K562 (cell line): Measurements from ENCODE around the gene PPEF2. TPM values are rescaled to one million over a fixed set of nuclear protein-coding genes. Genes with fewer than 3 reads are reported as not detected.
A peak's percentile ranks its signal among the peaks of the same experiment; 100 is the strongest.

Source experiments
- CBFA2T3 ChIP-seq: fragments of 450-650 bp; IDR thresholded peaks from 2 replicates; pipeline ENCODE4 v1.6.1; 2017
- CREM ChIP-seq: IDR thresholded peaks from 2 replicates; pipeline ENCODE4 v1.6.1; 2014; ENCODE audit warnings: antibody characterized with exemption, low read depth
- CSDE1 ChIP-seq, 2 experiments: fragments of 450-650 bp; IDR thresholded peaks; 2 replicates each; pipeline ENCODE4 v1.6.1; 2016; ENCODE audit warnings: mild to moderate bottlenecking in 1 of 2
- EHMT2 ChIP-seq: fragments of 450-650 bp; IDR thresholded peaks from 2 replicates; pipeline ENCODE4 v1.6.1; 2018; ENCODE audit warnings: antibody characterized with exemption
- ELF2 ChIP-seq: fragments of 250-450 bp; sonication (Bioruptor Pico); IDR thresholded peaks from 2 replicates; pipeline ENCODE4 v1.5.0; 2021; ENCODE audit warnings: mild to moderate bottlenecking
- ERF ChIP-seq: fragments of 450-650 bp; formaldehyde crosslinking; IDR thresholded peaks from 2 replicates; pipeline ENCODE4 v1.4.0; 2020; ENCODE audit warnings: mild to moderate bottlenecking, mixed read lengths
- ETS2 ChIP-seq: IDR thresholded peaks from 2 replicates; pipeline ENCODE4 v1.6.1; 2016; ENCODE audit warnings: borderline replicate concordance, missing genetic modification characterization, mild to moderate bottlenecking, moderate library complexity, missing compliant biosample characterization; ENCODE audit not compliant: poor library complexity, severe bottlenecking
- EWSR1 ChIP-seq: fragments of 450-650 bp; IDR thresholded peaks from 2 replicates; pipeline ENCODE4 v1.6.1; 2018; ENCODE audit warnings: borderline replicate concordance, mild to moderate bottlenecking, low read depth, moderate library complexity; ENCODE audit not compliant: partially characterized antibody
- FOXM1 ChIP-seq, 2 experiments: fragments of 450-650 bp in 1 of 2; sonication (generic) in 1 of 2; formaldehyde crosslinking in 1 of 2; IDR thresholded peaks; 2 replicates each; pipeline versions ENCODE4 v1.6.1 to v1.9.0; 2017 to 2022; ENCODE audit warnings: low read depth in 2 of 2, mild to moderate bottlenecking in 2 of 2, missing genetic modification reagents in 1 of 2, moderate library complexity in 1 of 2
- FOXP1 ChIP-seq: sonication (generic); formaldehyde crosslinking; IDR thresholded peaks from 2 replicates; pipeline ENCODE4 v1.8.0; 2022; ENCODE audit warnings: mild to moderate bottlenecking, missing genetic modification reagents
- HNRNPH1 ChIP-seq: fragments of 200-400 bp; formaldehyde crosslinking; optimal IDR thresholded peaks from 2 replicates; pipeline ENCODE3; 2017; ENCODE audit warnings: low read depth, mild to moderate bottlenecking, low read length, moderate library complexity
- ILK ChIP-seq: fragments of 450-650 bp; IDR thresholded peaks from 2 replicates; pipeline ENCODE4 v1.6.1; 2016; ENCODE audit warnings: missing genetic modification characterization, low read depth, mild to moderate bottlenecking, missing compliant biosample characterization, moderate library complexity, borderline replicate concordance
- JUN ChIP-seq, 2 experiments: sonication (generic) in 1 of 2; formaldehyde crosslinking in 1 of 2; IDR thresholded peaks; 2 replicates each; pipeline versions ENCODE4 v1.6.1 to v1.8.0; 2012 to 2022; ENCODE audit warnings: borderline replicate concordance in 2 of 2, mild to moderate bottlenecking in 2 of 2, improper control_type of control experiment in 1 of 2, low read depth in 1 of 2, low read length in 1 of 2, missing genetic modification reagents in 1 of 2
- L3MBTL2 ChIP-seq: fragments of 450-650 bp; IDR thresholded peaks from 2 replicates; pipeline ENCODE4 v1.6.1; 2016; ENCODE audit warnings: mild to moderate bottlenecking, moderate library complexity
- MAFF ChIP-seq: IDR thresholded peaks from 2 replicates; pipeline ENCODE4 v1.6.1; 2012; ENCODE audit warnings: low read length, improper control_type of control experiment
- MYC ChIP-seq, 2 experiments: fragments of 250-450 bp in 1 of 2; sonication (Bioruptor Pico) in 1 of 2; IDR thresholded peaks; 2 replicates each; pipeline versions ENCODE4 v1.5.1 to v1.6.1; 2012 to 2021; ENCODE audit warnings: low read depth in 2 of 2, borderline replicate concordance in 1 of 2, improper control_type of control experiment in 1 of 2, low read length in 1 of 2, mild to moderate bottlenecking in 1 of 2, moderate library complexity in 1 of 2
- NCOA2 ChIP-seq, 2 experiments: fragments of 450-650 bp; IDR thresholded peaks; 2 replicates each; pipeline ENCODE4 v1.6.1; 2018; ENCODE audit warnings: mild to moderate bottlenecking in 2 of 2, moderate library complexity in 1 of 2; ENCODE audit not compliant: partially characterized antibody in 2 of 2
- NFYB ChIP-seq: IDR thresholded peaks from 2 replicates; pipeline ENCODE4 v1.6.1; 2011; ENCODE audit warnings: mild to moderate bottlenecking, moderate library complexity; ENCODE audit not compliant: insufficient read length; ENCODE audit errors: extremely low read depth
- SRF ChIP-seq, 2 experiments: fragments of 250-450, 450-650 bp in 1 of 2; sonication (Bioruptor Pico) in 1 of 2; sonication (generic) in 1 of 2; formaldehyde crosslinking; IDR thresholded peaks; 2 replicates each; pipeline versions ENCODE4 v1.5.0 to v1.5.1; 2020 to 2022; ENCODE audit warnings: mild to moderate bottlenecking in 1 of 2, missing genetic modification reagents in 1 of 2
- ZNF3 ChIP-seq: fragments of 250-450 bp; sonication (Bioruptor Pico); IDR thresholded peaks from 2 replicates; pipeline ENCODE4 v1.5.0; 2021; ENCODE audit warnings: mild to moderate bottlenecking, moderate library complexity
- ZNF584 ChIP-seq: fragments of 200-800 bp; sonication (Bioruptor generic); IDR thresholded peaks from 2 replicates; pipeline ENCODE4 v1.6.1; 2016; ENCODE audit warnings: low read depth, mild to moderate bottlenecking, missing genetic modification characterization, missing compliant biosample characterization
- ZNF644 ChIP-seq: fragments of 200-800 bp; sonication (Bioruptor generic); IDR thresholded peaks from 2 replicates; pipeline ENCODE4 v1.6.1; 2016; ENCODE audit warnings: low read depth, missing genetic modification characterization, missing compliant biosample characterization
- polyA plus RNA-seq, 8 experiments: library from polyadenylated mRNA; depleted of rRNA in 4 of 8; stranded (reverse) in 5 of 8; unstranded in 3 of 8; fragments of >200 nt; fragmentation: Nextera tagmentation in 2 of 8; fragmentation: Illumina TruSeq in 1 of 8; extraction: Ambion mirVana in 2 of 8; extraction: Trizol in 1 of 8; gene quantifications; 2 replicates each; pipeline versions ENCODE4 v1.2.1 to v1.2.3, GENCODE V29; 2011 to 2014; ENCODE audit warnings: inconsistent platforms in 1 of 8, missing spikeins in 1 of 8
- total RNA-seq, 7 experiments: library from RNA; depleted of rRNA in 6 of 7; stranded (reverse); fragments of >200 nt in 6 of 7; fragmentation: Illumina TruSeq in 2 of 7; extraction: Trizol in 2 of 7; gene quantifications; 2 replicates each; pipeline versions ENCODE4 v1.2.1 to v1.2.3, GENCODE V29; 2011 to 2021; ENCODE audit warnings: low replicate concordance in 1 of 7
- TF ChIP-seq, protein P1 (sequence below): fragments of 250-450 bp; sonication (Bioruptor Pico); IDR thresholded peaks from 2 replicates; pipeline ENCODE4 v1.8.0; 2021; ENCODE audit warnings: mild to moderate bottlenecking, moderate library complexity

Gene PPEF2
- total and polyA plus RNA-seq, 9 of the 15 experiments (the other 6 are each of a cell fraction or from before 2014, with no cell fraction given), result not detected

DNA sequence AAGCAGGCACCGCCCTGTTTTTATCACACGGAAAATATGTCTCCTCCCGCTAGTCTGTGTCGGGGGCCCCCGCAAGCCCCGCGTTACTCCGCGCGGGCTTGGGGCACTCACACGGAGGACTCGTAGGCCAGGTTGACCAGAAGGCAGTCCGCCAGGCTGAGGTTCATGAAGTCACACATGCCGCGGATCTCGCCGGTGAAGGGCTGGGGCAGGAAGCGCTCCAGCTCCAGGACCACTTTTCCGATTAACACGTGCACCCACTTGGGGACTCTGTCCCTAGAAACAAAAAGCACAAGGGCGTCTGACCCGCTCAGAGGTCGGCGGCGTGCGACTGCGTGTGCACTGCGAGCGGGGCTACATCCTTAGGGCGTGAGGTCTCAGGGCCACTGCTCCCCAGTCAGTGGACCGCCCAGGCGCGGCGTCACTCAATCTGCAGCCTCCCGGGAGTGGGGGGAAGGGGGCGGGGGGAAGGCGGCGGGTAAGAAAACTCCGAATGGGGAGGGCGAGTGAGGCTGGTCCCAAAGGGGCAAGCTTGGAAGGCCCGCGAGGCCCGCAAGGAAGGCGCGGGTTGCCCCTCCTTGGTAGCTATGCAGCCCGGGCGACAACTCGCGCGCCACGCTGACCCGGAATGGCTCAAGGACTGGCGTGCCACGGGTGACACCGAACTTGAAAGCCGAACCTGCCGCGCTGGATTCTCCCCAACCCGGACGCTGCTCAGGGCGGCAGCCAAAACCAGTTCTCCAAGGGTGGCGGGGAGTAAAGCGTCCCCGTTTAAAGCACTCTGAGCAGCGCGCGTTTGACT is 37.8 kb upstream of the PPEF2 start (continued):
- TF ChIP-seq ZNF584 (CRISPR knock-in tag) (no peak), MAFF (no peak), EHMT2 (no peak), ILK (tag) (no peak), ERF (CRISPR knock-in tag) (no peak), L3MBTL2 (peak; percentile 46; the same call in 1 of the 2 replicates), EWSR1 (no peak), ZNF644 (tag) (no peak), JUN (IDR thresholded peaks at IDR 0.05; ENCODE audit: borderline replicate concordance, low read depth, low read length) (no peak), JUN (CRISPR knock-in tag; IDR thresholded peaks at IDR 0.05; ENCODE audit: borderline replicate concordance) (no peak), FOXM1 (IDR thresholded peaks at IDR 0.05; ENCODE audit: low read depth) (no peak), FOXM1 (CRISPR knock-in tag; IDR thresholded peaks at IDR 0.05; ENCODE audit: low read depth) (no peak), NCOA2 (IDR thresholded peaks at IDR 0.05; ENCODE audit: partially characterized antibody in 2 of 2) (no peak), ELF2 (CRISPR knock-in tag) (no peak), MYC (IDR thresholded peaks at IDR 0.05; ENCODE audit: low read depth, low read length) (peak; percentile 43; the same call in 1 of the 2 replicates), MYC (CRISPR knock-in tag; IDR thresholded peaks at IDR 0.05; ENCODE audit: borderline replicate concordance, low read depth) (no peak), CBFA2T3 (no peak), ETS2 (tag) (no peak), CREM (no peak), CSDE1 (IDR thresholded peaks at IDR 0.05) (no peak), FOXP1 (CRISPR knock-in tag) (0 out of 2 replicates have a peak, but pooled peaks have one; percentile 14), ZNF3 (CRISPR knock-in tag) (no peak), HNRNPH1 (no peak), NFYB (no peak), SRF (CRISPR knock-in tag; IDR thresholded peaks at IDR 0.05) (no peak)
- TF ChIP-seq, protein P1, sequence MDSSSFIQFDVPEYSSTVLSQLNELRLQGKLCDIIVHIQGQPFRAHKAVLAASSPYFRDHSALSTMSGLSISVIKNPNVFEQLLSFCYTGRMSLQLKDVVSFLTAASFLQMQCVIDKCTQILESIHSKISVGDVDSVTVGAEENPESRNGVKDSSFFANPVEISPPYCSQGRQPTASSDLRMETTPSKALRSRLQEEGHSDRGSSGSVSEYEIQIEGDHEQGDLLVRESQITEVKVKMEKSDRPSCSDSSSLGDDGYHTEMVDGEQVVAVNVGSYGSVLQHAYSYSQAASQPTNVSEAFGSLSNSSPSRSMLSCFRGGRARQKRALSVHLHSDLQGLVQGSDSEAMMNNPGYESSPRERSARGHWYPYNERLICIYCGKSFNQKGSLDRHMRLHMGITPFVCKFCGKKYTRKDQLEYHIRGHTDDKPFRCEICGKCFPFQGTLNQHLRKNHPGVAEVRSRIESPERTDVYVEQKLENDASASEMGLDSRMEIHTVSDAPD (CRISPR knock-in tag), result no peak
